HG03280 (cell line): ENCODE data around the gene KCNJ5.

Source experiments
- ATAC-seq: cut with Tn5 transposase; IDR thresholded peaks from one replicate; pipeline ENCODE4 v1.9.1; 2021; ENCODE audit warnings: mild to moderate bottlenecking, moderate library complexity; ENCODE audit not compliant: unreplicated experiment

Gene KCNJ5

GRCh38 chr11:128927683-128928336 is 36.7 kb downstream of the KCNJ5 start:
- ATAC-seq, result no peak

DNA sequence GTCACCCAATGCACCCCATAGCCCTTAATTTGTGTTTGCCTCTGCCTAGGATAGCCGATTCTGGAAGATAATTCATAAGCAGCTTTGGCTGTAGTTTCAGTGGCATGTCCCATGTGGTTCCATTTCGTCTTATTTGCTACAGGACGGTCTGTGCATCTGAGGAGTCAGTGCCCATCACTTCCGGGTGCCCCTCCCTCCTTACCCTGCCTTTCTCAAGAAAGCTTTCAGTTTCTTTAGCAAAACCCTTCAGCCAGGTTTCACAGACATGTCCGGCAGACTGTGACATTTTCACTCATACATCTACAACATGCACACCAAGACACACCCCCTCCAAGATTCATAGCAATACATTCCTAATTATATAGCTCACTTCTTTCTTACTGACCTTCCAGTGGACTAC is 37.2 kb downstream of the KCNJ5 start:
- ATAC-seq, result peak; percentile 96

GRCh38 chr11:128929468-128929867 is 38.3 kb downstream of the KCNJ5 start:
- ATAC-seq, result no peak

DNA sequence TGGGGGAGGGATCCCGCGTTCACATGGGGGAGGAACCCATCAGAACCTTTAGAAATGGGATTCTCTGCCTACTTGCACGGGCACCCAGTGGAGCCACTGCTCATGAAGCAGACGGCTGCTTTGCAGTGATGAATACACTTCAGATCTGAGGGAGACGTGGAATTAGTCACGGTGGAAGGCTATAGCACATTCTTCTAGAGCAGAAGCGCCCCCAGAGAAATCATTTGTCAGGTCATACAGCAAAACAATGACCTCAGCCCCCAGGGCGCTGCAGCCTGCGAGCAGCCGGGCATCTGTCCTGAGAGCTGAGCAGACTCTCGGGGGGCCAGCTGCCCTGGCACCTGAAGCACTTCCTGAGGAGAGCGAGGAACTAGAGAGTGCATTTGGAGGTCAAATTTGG is 38.8 kb downstream of the KCNJ5 start:
- no peak for ATAC-seq

DNA sequence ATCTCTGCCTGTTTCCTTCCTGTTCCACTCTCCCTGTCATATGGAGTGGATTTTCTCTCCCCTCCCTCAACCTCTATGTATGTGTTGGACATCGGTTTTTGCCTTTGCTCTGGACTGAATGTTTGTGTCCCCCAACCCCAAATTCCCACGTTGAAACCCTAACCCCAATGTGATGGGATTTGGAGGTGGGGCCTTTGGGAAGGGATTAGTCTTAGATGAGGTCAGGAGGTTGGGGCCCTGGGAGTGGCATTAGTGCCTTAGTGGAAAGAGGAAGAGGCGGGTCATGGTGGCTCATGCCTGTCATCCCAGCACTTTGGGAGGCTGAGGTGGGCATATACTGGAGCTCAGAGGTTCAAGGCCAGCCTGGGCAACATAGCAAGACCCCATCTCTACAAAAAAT is 39.9 kb downstream of the KCNJ5 start:
- no peak for ATAC-seq

GRCh38 chr11:128931668-128932067 is 40.5 kb downstream of the KCNJ5 start:
- no peak for ATAC-seq

DNA sequence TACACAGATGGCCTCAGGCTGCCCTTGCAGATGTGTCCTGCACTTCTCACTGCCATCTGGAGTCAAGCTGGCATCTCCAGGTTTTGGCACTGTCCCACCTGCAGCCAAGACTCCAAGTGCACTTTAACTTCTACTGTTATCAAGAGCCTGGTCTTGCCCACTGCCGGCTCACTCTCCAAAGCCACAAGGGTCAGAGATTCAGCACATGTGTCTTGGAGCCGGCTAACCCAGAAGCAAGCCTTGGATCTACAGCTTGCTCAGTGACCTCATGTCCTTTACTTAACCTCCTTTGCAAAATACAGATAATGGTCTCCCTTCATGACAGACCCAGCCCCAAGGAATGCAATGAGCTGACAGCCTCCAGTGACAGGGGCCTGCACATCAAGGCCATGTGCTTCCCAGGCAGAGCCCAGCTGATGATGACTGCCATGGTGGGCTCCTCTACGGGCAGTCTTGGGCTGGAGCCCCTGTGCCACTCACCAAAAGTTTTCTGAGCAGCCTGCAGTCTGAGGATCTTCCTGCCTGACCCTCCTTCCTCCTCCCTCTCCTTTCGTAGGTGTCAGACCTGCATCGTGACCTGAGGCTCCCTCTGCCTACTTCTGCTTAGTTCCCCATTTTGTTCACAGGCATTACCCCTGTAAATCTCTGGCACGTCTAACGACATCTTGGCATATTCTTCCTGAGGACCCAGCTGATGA is 42.5 kb downstream of the KCNJ5 start:
- ATAC-seq, result no peak

DNA sequence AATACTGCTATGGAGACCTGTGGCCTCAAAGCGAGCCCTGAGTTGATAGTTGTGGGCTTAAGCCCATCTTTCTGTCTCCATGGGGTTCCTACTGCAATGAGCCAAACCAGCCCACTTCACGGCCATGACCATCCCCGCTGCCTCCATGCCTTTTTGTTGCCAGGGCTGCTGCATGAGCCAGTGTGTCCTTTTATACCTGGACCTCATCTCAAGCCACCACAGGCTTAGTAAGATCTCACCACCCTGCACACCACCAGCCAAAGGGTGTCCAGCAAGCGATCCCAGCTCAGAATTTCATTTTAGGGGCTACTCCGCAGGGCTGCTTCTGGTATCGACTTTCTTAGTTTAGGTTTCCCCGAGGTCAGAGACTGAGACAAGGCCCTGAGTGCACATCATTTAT is 43.2 kb downstream of the KCNJ5 start:
- no peak for ATAC-seq

- no peak for ATAC-seq
Measured at GRCh38 chr11:128934926-128935325, 43.8 kb downstream of the KCNJ5 start.

- no peak for ATAC-seq
Measured at GRCh38 chr11:128936606-128937251, 45.6 kb downstream of the KCNJ5 start.

- no peak for ATAC-seq
Measured at GRCh38 chr11:128937480-128937879, 46.3 kb downstream of the KCNJ5 start.

- ATAC-seq, result no peak
Measured at GRCh38 chr11:128938156-128938885, 47.2 kb downstream of the KCNJ5 start.

DNA sequence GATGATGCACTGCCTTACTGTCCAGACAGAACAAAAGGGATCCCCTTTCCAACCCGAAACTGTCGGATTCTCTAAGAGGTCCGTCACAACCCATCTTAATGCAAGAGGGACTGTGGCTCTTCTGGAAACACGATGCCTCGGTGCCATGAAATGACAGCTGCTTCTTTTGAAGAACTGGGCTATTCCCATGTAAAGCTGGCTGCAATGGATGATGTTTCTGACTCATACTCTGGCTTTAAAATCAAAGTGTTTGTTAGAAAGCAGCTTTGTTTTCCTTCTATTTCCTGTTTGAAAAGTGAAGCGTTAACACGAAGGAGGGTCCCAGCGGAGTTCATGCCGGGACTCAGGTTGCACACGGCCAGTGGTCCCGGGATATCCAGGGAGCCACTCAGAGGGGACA is 48.4 kb downstream of the KCNJ5 start:
- no peak for ATAC-seq

DNA sequence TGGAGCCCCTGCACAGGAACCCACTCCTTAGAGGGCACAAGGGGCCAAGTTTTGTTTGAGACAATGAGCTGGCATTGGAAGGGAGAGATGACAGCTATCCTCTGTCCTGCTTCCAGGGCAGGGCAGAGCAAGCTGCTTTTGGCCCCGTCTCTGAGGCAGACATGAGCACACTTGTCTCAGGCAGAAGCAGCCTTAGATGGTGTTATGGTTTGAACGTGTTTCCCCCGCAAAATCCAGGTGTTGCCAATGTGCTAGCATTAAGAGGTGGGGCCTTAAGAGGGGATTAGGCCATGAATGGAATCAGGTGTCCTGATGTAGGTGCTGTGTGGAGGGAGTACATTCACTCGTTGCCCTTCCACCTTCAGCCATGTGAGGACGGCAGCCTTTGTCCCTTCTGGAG is 49.0 kb downstream of the KCNJ5 start:
- no peak for ATAC-seq

DNA sequence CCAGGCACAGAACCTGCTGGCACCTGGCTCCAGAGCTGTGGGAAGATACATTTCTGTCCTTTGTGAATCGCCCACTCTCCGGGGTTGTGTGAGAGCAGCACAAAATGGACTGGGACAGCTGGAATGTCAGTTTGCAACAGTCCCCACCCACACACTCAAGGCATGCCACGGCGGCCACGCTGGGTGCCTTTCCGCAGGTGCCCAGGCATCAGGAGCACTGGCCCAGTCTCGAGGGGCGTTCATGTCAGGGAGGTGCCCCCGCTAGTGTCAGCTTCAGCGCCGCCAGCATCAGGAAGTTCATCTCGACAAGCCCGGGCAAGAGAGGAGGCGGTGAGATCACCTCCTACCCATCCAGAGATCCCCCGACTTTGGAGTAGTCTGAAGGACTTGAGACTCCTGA is 49.4 kb downstream of the KCNJ5 start:
- no peak for ATAC-seq

GRCh38 chr11:128941110-128941509 is 50.0 kb downstream of the KCNJ5 start:
- no peak for ATAC-seq

DNA sequence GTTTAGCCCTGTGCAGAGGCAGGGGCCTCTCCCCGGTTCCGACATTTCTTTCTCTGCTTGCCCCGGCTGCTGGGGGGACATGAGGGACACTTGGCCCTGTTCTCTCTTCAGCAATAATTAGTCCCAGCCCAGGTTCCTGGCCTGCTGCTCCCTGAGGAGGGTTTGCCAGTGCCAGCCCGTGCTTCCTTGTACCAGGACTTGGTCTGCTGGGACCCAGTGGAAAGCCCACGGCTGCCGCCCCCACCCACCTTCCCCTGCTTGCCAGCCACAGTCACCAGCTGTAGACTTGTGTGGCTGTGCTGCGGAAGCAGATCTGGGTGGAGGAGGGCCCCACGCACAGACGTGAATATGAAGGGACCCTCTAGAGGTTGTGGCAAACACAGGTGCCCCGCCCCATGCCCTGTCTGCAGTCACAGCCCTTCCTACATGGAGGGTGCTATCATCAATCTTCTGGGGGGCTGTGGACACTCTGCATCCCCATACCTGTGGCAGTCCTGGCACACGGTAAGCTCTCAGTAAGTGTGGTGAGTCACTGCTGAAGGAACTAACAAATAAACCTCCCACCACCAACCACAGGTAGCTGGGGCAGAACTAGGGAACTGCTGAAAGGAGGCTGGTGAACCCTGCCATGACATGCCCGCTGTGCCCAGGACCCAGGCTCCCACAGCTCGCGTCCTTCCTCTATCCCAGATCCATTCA is 50.6 kb downstream of the KCNJ5 start:
- no peak for ATAC-seq

GRCh38 chr11:128942272-128942612 is 51.1 kb downstream of the KCNJ5 start:
- ATAC-seq, result no peak

- no peak for ATAC-seq
Measured at GRCh38 chr11:128942817-128943427, 51.8 kb downstream of the KCNJ5 start, which contains the start of gene TP53AIP1. TSS of gene TP53AIP1 (minus strand) at chr11:128942871. CDS start at chr11:128937818, 5,053 bp downstream.

DNA sequence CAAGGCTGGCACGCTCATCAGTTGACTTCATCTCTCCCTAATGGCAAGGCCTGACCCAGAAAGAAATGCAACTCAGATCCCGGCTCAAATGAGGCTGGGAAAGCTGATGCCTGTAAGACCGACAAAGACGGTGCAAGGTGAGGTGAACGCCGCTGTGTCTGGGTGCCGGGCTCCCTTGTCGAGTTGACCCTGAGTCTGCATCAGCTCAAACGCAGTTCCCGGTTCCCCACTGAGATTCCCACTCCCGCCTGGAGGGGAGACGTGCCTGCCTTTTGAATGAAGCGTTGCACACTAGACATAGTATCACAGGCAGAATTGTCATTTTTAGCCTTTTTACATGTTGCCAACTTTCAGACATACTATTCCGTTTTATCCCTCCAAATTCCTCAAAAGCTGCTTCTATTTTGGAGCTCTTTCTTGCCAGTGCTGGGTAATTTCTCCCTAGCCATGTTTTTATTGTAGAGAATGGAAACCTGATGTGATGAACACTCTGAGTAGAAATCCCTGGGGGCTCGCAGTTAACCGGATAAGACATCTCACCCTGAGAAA is 52.3 kb downstream of the KCNJ5 start:
- no peak for ATAC-seq
